ENCODE results near the gene HDAC4. TPM values are rescaled to one million over a fixed set of nuclear protein-coding genes. Genes with fewer than 3 reads are reported as not detected.

HDAC4 gene
- total and polyA plus RNA-seq, 9 of the 15 experiments (the other 6 are each of a cell fraction or from before 2014, with no cell fraction given) = 0.11 to 20.2 (median 4.0) TPM

DNA sequence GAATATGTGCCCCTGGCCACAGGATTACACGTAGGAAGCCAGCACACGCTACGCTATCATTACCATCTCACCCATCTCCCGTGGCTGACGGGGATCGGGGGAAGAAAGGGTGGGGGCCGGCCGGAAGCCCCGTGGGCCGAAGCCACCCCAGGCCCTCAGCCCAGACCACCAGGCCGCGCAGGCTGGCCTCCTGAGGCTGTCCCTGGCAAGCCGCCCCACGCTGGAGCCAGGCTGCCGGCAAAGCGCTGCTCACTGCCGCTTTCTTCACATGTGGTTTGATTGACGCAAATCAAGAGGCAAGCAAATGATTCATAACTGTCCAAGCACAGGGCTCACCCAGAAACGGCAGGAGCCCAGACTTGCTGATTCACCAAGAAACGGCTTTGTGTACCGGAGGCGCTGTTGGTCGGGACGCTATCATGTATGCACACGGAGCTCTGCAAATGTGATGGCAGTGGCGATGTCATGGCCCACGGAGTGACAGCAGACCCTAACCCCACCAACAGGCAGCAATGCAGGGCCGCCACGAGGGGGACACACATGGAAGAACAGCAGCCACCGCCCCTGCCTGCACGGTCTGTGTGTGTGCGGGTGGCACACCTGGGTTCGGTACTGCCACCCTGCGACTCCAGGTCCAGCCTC is 125.7 kb downstream of the HDAC4 start (continued):
- TF ChIP-seq, protein P1, sequence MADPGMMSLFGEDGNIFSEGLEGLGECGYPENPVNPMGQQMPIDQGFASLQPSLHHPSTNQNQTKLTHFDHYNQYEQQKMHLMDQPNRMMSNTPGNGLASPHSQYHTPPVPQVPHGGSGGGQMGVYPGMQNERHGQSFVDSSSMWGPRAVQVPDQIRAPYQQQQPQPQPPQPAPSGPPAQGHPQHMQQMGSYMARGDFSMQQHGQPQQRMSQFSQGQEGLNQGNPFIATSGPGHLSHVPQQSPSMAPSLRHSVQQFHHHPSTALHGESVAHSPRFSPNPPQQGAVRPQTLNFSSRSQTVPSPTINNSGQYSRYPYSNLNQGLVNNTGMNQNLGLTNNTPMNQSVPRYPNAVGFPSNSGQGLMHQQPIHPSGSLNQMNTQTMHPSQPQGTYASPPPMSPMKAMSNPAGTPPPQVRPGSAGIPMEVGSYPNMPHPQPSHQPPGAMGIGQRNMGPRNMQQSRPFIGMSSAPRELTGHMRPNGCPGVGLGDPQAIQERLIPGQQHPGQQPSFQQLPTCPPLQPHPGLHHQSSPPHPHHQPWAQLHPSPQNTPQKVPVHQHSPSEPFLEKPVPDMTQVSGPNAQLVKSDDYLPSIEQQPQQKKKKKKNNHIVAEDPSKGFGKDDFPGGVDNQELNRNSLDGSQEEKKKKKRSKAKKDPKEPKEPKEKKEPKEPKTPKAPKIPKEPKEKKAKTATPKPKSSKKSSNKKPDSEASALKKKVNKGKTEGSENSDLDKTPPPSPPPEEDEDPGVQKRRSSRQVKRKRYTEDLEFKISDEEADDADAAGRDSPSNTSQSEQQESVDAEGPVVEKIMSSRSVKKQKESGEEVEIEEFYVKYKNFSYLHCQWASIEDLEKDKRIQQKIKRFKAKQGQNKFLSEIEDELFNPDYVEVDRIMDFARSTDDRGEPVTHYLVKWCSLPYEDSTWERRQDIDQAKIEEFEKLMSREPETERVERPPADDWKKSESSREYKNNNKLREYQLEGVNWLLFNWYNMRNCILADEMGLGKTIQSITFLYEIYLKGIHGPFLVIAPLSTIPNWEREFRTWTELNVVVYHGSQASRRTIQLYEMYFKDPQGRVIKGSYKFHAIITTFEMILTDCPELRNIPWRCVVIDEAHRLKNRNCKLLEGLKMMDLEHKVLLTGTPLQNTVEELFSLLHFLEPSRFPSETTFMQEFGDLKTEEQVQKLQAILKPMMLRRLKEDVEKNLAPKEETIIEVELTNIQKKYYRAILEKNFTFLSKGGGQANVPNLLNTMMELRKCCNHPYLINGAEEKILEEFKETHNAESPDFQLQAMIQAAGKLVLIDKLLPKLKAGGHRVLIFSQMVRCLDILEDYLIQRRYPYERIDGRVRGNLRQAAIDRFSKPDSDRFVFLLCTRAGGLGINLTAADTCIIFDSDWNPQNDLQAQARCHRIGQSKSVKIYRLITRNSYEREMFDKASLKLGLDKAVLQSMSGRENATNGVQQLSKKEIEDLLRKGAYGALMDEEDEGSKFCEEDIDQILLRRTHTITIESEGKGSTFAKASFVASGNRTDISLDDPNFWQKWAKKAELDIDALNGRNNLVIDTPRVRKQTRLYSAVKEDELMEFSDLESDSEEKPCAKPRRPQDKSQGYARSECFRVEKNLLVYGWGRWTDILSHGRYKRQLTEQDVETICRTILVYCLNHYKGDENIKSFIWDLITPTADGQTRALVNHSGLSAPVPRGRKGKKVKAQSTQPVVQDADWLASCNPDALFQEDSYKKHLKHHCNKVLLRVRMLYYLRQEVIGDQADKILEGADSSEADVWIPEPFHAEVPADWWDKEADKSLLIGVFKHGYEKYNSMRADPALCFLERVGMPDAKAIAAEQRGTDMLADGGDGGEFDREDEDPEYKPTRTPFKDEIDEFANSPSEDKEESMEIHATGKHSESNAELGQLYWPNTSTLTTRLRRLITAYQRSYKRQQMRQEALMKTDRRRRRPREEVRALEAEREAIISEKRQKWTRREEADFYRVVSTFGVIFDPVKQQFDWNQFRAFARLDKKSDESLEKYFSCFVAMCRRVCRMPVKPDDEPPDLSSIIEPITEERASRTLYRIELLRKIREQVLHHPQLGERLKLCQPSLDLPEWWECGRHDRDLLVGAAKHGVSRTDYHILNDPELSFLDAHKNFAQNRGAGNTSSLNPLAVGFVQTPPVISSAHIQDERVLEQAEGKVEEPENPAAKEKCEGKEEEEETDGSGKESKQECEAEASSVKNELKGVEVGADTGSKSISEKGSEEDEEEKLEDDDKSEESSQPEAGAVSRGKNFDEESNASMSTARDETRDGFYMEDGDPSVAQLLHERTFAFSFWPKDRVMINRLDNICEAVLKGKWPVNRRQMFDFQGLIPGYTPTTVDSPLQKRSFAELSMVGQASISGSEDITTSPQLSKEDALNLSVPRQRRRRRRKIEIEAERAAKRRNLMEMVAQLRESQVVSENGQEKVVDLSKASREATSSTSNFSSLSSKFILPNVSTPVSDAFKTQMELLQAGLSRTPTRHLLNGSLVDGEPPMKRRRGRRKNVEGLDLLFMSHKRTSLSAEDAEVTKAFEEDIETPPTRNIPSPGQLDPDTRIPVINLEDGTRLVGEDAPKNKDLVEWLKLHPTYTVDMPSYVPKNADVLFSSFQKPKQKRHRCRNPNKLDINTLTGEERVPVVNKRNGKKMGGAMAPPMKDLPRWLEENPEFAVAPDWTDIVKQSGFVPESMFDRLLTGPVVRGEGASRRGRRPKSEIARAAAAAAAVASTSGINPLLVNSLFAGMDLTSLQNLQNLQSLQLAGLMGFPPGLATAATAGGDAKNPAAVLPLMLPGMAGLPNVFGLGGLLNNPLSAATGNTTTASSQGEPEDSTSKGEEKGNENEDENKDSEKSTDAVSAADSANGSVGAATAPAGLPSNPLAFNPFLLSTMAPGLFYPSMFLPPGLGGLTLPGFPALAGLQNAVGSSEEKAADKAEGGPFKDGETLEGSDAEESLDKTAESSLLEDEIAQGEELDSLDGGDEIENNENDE (IDR thresholded peaks at IDR 0.05; ENCODE audit: low read depth, low read length) = no peak
- TF ChIP-seq CBFB (CRISPR knock-in tag; IDR thresholded peaks at IDR 0.05) (no peak), XRCC5 (IDR thresholded peaks at IDR 0.05; ENCODE audit: low read depth, low read length) (no peak), STAG1 (CRISPR knock-in tag; IDR thresholded peaks at IDR 0.05; ENCODE audit: borderline replicate concordance) (no peak), FUS (optimal IDR thresholded peaks at IDR 0.05; ENCODE audit: low read depth, low read length) (no peak)
- TF ChIP-seq, protein P2, sequence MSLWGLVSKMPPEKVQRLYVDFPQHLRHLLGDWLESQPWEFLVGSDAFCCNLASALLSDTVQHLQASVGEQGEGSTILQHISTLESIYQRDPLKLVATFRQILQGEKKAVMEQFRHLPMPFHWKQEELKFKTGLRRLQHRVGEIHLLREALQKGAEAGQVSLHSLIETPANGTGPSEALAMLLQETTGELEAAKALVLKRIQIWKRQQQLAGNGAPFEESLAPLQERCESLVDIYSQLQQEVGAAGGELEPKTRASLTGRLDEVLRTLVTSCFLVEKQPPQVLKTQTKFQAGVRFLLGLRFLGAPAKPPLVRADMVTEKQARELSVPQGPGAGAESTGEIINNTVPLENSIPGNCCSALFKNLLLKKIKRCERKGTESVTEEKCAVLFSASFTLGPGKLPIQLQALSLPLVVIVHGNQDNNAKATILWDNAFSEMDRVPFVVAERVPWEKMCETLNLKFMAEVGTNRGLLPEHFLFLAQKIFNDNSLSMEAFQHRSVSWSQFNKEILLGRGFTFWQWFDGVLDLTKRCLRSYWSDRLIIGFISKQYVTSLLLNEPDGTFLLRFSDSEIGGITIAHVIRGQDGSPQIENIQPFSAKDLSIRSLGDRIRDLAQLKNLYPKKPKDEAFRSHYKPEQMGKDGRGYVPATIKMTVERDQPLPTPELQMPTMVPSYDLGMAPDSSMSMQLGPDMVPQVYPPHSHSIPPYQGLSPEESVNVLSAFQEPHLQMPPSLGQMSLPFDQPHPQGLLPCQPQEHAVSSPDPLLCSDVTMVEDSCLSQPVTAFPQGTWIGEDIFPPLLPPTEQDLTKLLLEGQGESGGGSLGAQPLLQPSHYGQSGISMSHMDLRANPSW (CRISPR knock-in tag; IDR thresholded peaks at IDR 0.05) = no peak
